Embryonic facial prominence (tissue), 1 donor: ENCODE measurements around the gene ROS1.

ENCODE experiments used
- DNase-seq: peaks from one replicate; pipeline ENCODE4 v3.0.0-alpha.2; 2016; ENCODE audit errors: extremely low spot score

ROS1 gene

GRCh38 chr6:117309611-117310010 is 116.1 kb downstream of the ROS1 start:
- no peak for DNase-seq

- DNase-seq, result no peak
These were observed 116.7 kb downstream of the ROS1 start for GRCh38 chr6:117309069-117309468.

- no peak for DNase-seq
These were observed 118.1 kb downstream of the ROS1 start for GRCh38 chr6:117307655-117308054.

- no peak for DNase-seq
These were observed 119.4 kb downstream of the ROS1 start for GRCh38 chr6:117306227-117306790.

GRCh38 chr6:117304446-117304845 is 121.3 kb downstream of the ROS1 start:
- DNase-seq, result no peak

- DNase-seq, result no peak
These were observed 122.4 kb downstream of the ROS1 start for GRCh38 chr6:117303323-117303722.

GRCh38 chr6:117298941-117299340 is 126.8 kb downstream of the ROS1 start:
- no peak for DNase-seq

GRCh38 chr6:117290173-117290846 is 135.4 kb downstream of the ROS1 start:
- no peak for DNase-seq

GRCh38 chr6:117288083-117288715 is 137.5 kb downstream of the ROS1 start:
- DNase-seq, result no peak

- DNase-seq, result no peak
These were observed 144.8 kb downstream of the ROS1 start for GRCh38 chr6:117280922-117281321.

GRCh38 chr6:117276778-117277316 is 148.9 kb downstream of the ROS1 start:
- DNase-seq, result no peak

GRCh38 chr6:117275711-117276110 is 150.0 kb downstream of the ROS1 start:
- DNase-seq, result no peak

- DNase-seq, result no peak
These were observed 150.5 kb downstream of the ROS1 start for GRCh38 chr6:117275205-117275604.

GRCh38 chr6:117272891-117273290 is 152.9 kb downstream of the ROS1 start:
- DNase-seq, result no peak

GRCh38 chr6:117272032-117272866 is 153.5 kb downstream of the ROS1 start:
- no peak for DNase-seq

GRCh38 chr6:117270843-117271507 is 154.8 kb downstream of the ROS1 start:
- DNase-seq, result no peak

- DNase-seq, result no peak
These were observed 155.5 kb downstream of the ROS1 start for GRCh38 chr6:117270055-117270842.

GRCh38 chr6:117269638-117270054 is 156.1 kb downstream of the ROS1 start:
- no peak for DNase-seq

GRCh38 chr6:117268924-117269323 is 156.8 kb downstream of the ROS1 start:
- DNase-seq, result no peak

- no peak for DNase-seq
These were observed 157.8 kb downstream of the ROS1 start for GRCh38 chr6:117267766-117268534.
